Immature natural killer cell (primary cell): ENCODE data around the gene NFIA. TPM values are rescaled to one million over a fixed set of nuclear protein-coding genes. Genes with fewer than 3 reads are reported as not detected.

Experiments used
- DNase-seq, 3 donors: peaks; one replicate each; pipeline ENCODE4 v3.0.0; 2022; ENCODE audit warnings: mixed read lengths in 1 of 3
- H3K27ac Mint-ChIP-seq, 6 donors: one replicate each; pipeline ENCODE4 v1.8.0; 2020; ENCODE audit warnings: mixed read lengths in 6 of 6, mild to moderate bottlenecking in 5 of 6, inconsistent platforms in 4 of 6, moderate library complexity in 3 of 6
- H3K27me3 Mint-ChIP-seq, 3 donors: one replicate each; pipeline ENCODE4 v1.8.0; 2020 to 2021; ENCODE audit warnings: low read depth in 3 of 3, mild to moderate bottlenecking in 3 of 3, mixed read lengths in 3 of 3, moderate library complexity in 3 of 3, inconsistent platforms in 1 of 3
- H3K36me3 Mint-ChIP-seq, 3 donors: one replicate each; pipeline ENCODE4 v1.8.0; 2020; ENCODE audit warnings: mixed read lengths in 3 of 3, inconsistent platforms in 2 of 3, mild to moderate bottlenecking in 2 of 3
- H3K4me1 Mint-ChIP-seq, 2 donors: one replicate each; pipeline ENCODE4 v1.8.0; 2020; ENCODE audit warnings: inconsistent platforms in 2 of 2, mild to moderate bottlenecking in 2 of 2, mixed read lengths in 2 of 2, moderate library complexity in 1 of 2
- H3K4me3 Mint-ChIP-seq, 5 donors: one replicate each; pipeline ENCODE4 v1.8.0; 2020; ENCODE audit warnings: mild to moderate bottlenecking in 5 of 5, mixed read lengths in 5 of 5, inconsistent platforms in 3 of 5, moderate library complexity in 3 of 5
- H3K9me3 Mint-ChIP-seq, 6 donors: one replicate each; pipeline ENCODE4 v1.8.0; 2020; ENCODE audit warnings: mild to moderate bottlenecking in 6 of 6, mixed read lengths in 6 of 6, inconsistent platforms in 4 of 6, moderate library complexity in 3 of 6
- polyA plus RNA-seq, 3 donors: library from polyadenylated mRNA; unstranded; fragments of 300-500 nt; fragmentation: Illumina TruSeq; gene quantifications; one replicate each; pipeline ENCODE4 v1.2.3, GENCODE V29; 2021

The NFIA gene
- polyA plus RNA-seq, 3 donors from 2014 or later: 1.7 to 11.5 (median 3.9) TPM

DNA sequence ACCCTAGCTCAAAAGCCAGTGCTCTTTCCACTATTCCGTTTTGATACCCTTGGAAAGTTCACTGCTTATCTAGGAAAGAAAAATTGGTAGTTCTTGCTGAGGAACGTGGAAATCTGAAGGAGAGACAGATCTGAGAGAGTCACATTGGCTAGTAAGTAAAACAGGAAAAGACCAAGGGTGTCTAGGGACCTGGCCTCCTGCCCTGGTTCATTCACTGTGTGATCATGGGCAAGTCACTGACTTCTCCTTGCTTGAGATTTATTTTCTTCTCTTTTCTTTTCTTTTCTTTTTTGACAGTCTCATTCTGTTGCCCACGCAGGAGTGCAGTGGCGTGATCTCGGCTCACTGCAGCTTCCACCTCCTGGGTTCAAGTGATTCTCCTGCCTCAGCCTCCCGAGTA, 90.8 kb downstream of the NFIA start:
- Mint-ChIP-seq H3K4me1 (no peaks in the 10 kb centered on the region), H3K27me3 (peaks cover 2 to 14% (median 7%) of the 10 kb centered on the region in 3 donors), H3K4me3 (no peak overlapping the region), H3K27ac (no peak overlapping the region), H3K36me3 (peaks cover 0 to 4% (median 0%) of the 10 kb centered on the region in 3 donors), H3K9me3 (no peaks in the 10 kb centered on the region)
- DNase-seq: no peak

DNA sequence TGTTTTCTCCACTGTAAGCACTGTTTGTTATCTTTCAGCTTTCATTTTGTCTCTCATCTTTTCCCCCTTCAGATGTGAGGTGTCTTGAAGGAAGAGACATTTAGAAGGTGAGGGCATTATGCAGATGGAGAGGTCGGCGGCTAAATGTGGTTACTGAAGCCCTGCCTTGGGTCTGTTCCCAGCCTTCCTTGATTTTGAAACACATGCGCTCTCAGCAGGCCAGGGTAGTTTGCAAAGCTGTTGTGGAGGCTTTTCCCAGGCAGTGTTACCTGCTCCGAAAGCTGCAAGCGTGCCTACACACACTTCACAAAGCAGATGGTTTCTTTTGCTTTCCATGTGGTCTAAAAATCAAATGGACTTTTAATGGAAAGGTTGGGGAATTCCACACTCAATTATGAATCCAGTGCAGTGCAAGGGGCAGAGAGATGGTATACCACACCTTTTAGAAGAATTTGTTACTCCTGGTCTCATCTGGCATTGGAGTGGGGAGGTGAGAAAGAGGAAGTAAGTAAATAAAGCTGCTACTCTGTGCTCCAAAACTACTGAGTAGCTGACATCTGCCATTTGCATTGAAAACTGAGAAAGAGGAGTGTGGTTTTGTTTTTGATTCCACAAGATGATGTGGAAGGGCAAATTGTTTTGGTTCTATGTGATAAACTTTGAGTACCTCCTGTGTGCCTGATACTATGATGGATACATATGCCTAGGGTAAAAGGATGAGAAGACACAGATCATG, 91.9 kb downstream of the NFIA start:
- Mint-ChIP-seq H3K4me3 (no peak overlapping the region), H3K4me1 (no peaks in the 10 kb centered on the region), H3K27ac (no peak overlapping the region), H3K9me3 (no peaks in the 10 kb centered on the region), H3K36me3 (peaks cover 0 to 4% (median 0%) of the 10 kb centered on the region in 3 donors), H3K27me3 (peaks cover 2 to 18% (median 9%) of the 10 kb centered on the region in 3 donors)
- DNase-seq: no peak

DNA sequence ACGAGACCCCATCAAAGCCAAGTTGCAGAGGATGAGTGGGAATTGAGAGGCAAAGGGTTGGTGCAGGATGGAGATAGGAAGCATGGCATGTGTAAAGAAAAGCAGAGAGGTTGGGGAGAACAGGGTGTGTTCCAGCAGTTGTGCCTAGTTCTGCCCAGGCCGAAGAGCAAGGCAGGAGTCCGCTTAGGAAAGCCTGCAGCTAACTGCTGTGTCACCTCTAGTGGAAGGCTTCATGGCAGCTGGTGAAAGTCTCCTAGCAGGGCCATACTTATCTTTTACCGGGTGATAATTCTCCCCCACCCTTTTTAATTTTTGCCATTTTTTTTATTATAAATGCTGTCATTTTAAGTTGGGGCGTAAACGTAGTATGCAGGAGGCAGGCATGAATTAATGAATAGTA, 93.6 kb downstream of the NFIA start:
- no peak for DNase-seq
- Mint-ChIP-seq H3K36me3 (peaks cover 0 to 4% (median 0%) of the 10 kb centered on the region in 3 donors), H3K9me3 (no peaks in the 10 kb centered on the region), H3K4me3 (no peak overlapping the region), H3K4me1 (no peaks in the 10 kb centered on the region), H3K27me3 (peaks cover 2 to 18% (median 9%) of the 10 kb centered on the region in 3 donors), H3K27ac (no peak overlapping the region)

DNA sequence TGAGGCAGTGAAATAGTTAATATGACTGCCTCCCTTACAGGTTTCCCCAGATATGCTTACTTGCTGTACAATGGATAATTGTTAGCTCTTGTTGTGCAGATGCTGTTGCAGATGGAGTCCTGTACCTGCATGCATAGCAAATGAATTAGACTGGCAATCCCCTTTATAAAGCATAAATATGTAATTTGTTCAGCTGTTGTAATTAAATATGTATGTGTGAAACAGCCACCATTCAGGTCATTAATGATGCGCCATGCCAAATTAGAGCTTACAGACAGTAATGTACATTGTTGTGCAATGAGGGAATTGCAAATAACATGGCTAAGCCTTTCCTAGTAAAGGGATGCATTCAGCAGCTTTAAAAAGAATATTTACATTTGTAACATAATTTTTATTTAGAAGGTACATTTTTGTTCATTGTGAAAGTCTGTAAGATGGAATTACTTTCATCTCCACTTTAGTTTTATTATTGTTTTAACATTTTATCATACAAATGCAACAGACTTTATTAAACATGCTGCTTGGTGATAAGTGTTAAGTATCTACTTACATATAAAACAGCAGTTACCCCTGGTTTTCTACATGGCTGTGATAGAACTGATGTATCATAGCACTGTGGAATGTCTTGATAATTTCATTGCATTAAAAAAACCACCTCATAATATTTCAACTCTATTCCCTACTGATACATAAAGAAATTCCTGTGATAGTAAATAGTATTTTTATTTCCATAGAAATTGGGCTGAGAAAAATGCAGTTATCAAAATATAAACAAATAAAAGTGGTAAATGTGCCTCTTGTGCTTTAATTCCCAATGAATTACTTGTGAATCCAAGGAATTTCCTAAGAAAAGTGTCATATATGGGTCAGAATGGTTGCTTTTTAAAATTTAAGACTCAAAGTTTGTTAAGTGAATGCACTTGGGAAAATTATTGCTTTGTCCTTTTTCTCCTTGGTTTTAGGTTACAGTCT, 99.0 kb downstream of the NFIA start:
- Mint-ChIP-seq H3K4me1 (no peaks in the 10 kb centered on the region), H3K4me3 (no peak overlapping the region), H3K27ac (no peak overlapping the region), H3K27me3 (peaks cover 2 to 7% (median 5%) of the 10 kb centered on the region in 3 donors), H3K36me3 (no peaks in the 10 kb centered on the region), H3K9me3 (no peaks in the 10 kb centered on the region)
- no peak for DNase-seq

DNA sequence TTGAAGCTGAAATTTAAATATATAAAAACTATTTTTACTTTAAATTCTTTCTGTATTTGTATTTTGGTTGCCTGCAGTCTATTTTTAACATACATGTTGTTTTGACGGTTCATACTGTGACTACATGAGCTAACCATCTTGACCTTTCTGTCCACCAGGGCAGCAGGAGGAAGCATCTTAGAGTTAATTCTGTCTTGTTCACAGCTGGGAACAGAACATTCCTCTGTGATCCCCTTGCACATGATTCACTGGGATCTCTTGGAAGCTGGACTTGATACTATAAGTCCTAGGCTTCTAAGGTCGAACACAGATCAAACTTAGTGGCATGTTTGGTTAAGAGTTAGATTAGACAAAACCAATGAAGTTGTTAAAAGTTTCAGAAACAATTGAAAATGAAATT, 99.7 kb downstream of the NFIA start:
- Mint-ChIP-seq H3K27ac (no peak overlapping the region), H3K4me1 (no peaks in the 10 kb centered on the region), H3K9me3 (no peaks in the 10 kb centered on the region), H3K27me3 (peaks cover 2 to 7% (median 6%) of the 10 kb centered on the region in 3 donors), H3K36me3 (no peaks in the 10 kb centered on the region), H3K4me3 (no peak overlapping the region)
- DNase-seq: no peak

DNA sequence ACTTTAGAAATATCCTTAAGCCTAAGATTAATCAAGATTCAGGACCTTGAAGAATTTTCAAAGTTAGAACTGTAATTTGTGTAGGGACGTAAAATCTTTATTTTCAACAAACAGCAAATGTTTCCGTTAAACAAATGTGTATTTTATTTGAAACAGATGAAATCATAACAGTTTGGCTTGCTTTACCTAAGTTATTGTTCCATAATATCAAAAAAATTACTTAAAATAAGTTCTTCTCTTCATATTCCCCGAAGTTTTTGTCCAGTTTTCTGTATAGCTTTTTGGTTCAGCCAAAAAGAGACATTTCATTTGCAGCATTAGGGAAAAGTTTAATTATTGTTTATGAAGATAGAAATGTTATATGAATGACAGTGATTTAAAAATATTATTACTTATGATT, 100.1 kb downstream of the NFIA start:
- H3K9me3 Mint-ChIP-seq: no peaks in the 10 kb centered on the region
- no peaks in the 10 kb centered on the region for H3K36me3 Mint-ChIP-seq
- no peak overlapping the region for H3K4me3 Mint-ChIP-seq
- no peaks in the 10 kb centered on the region for H3K4me1 Mint-ChIP-seq
- H3K27ac Mint-ChIP-seq: no peak overlapping the region
- H3K27me3 Mint-ChIP-seq: peaks cover 2 to 10% (median 9%) of the 10 kb centered on the region in 3 donors
- no peak for DNase-seq

DNA sequence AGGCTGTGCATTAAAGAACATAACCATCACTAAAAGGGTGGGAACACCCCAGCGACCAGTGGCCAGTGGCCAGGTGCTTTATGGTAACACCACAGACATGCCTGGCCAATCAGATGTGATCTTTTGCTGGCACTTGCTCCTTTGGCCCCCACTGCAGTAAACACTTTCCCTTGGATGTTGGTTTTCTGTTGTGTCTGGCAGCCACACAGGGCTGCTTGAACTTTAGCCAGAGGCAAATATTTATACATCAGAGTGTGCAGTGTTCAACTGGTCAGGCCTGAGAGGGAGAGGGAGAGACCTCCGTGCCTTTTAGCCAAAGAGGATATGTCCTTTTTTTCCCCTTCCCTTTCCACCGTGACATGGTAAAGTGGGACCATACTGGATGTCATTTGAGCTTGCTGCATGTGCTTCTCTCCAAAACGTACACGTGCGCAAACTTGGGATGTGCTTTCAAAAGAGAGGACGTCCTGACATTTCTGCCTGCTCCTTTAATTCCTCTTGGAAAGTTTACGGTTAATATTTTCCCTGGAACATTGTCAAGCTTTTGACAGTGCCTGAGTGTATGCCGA, 101.2 kb downstream of the NFIA start:
- Mint-ChIP-seq H3K27me3 (peaks cover 2 to 9% (median 6%) of the 10 kb centered on the region in 3 donors), H3K4me1 (no peaks in the 10 kb centered on the region), H3K27ac (no peak overlapping the region), H3K9me3 (no peaks in the 10 kb centered on the region), H3K4me3 (no peak overlapping the region), H3K36me3 (no peaks in the 10 kb centered on the region)
- DNase-seq: no peak

DNA sequence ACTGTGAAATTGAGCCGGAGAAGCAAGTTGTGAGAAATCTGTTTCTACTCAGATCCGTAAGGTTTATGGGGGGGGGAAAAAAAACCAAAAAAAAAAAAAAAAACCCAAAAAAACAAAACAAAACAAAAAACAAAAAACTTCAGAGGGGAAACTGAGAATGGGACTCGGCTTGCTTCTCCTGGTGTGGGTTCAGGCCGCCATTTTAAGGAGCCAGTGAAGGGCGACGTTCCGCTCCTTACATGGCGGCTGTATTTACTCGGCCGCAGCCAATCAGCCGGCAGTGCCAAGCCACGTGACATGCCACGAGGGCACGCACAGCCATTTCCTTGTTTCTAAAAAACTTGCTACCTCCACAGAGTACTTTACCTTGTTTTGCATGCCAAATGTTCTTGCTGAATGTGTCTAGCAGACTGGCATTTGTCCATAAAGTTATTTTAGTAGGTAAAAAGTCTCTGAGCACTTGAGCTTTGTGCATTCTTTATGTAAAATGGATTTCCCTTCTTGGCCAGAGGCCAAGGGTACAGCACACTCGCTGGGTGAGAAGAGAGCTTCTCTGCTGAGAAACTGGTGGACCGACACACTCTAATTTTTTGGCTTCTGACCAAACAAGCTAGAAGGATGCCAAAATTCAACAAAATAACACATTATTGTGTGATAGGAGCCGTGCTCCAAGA, 101.8 kb downstream of the NFIA start:
- Mint-ChIP-seq H3K27ac (no peak overlapping the region), H3K9me3 (no peaks in the 10 kb centered on the region), H3K27me3 (peaks cover 4 to 9% (median 4%) of the 10 kb centered on the region in 3 donors), H3K4me3 (no peak overlapping the region), H3K36me3 (no peaks in the 10 kb centered on the region), H3K4me1 (no peaks in the 10 kb centered on the region)
- DNase-seq: no peak

DNA sequence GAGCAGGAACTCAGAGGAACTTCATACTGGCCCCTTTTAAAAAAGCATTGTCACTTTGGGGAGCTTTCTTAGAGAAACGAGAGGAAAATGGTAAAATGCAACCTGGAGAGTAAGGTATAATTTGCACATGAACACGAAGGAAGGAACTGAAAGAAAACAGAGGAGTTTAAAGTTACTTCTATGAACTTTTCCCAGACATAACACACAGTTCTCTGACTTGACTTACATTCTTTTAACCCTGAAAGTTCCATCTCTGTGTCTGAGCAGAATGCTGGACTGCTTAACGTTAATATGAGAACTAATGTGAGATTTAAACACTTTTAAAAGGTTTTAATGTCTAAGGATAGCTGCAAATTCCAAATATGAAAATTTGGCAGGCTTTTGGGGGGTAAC, 102.3 kb downstream of the NFIA start:
- H3K27ac Mint-ChIP-seq: no peak overlapping the region

DNA sequence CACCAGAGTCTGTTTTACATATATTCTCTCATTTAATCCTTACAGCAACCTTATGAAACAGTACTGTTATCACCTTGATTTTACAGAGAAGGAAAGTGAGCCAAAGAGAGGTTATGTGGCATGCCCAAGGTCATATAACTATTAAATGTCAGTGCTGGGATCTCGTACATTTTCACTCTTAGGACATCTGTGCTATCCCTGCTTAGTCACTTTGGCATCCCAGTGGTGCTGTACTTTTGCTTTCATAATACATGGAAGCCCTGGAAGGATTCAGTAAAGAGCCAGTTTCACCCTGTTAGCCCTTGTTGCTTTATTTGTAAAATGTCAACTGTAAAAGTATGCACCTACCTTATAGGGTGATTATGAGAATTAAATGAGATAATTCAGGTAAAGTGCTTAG, 104.4 kb downstream of the NFIA start:
- Mint-ChIP-seq H3K4me1 (no peaks in the 10 kb centered on the region), H3K9me3 (no peaks in the 10 kb centered on the region)

More for the DNA sequence above, 102.3 kb downstream of the NFIA start:
- no peaks in the 10 kb centered on the region for H3K4me1 Mint-ChIP-seq
- H3K36me3 Mint-ChIP-seq: no peaks in the 10 kb centered on the region
- no peak overlapping the region for H3K4me3 Mint-ChIP-seq
- H3K27me3 Mint-ChIP-seq: peaks cover 3 to 9% (median 4%) of the 10 kb centered on the region in 3 donors
- no peaks in the 10 kb centered on the region for H3K9me3 Mint-ChIP-seq
- no peak for DNase-seq

DNA sequence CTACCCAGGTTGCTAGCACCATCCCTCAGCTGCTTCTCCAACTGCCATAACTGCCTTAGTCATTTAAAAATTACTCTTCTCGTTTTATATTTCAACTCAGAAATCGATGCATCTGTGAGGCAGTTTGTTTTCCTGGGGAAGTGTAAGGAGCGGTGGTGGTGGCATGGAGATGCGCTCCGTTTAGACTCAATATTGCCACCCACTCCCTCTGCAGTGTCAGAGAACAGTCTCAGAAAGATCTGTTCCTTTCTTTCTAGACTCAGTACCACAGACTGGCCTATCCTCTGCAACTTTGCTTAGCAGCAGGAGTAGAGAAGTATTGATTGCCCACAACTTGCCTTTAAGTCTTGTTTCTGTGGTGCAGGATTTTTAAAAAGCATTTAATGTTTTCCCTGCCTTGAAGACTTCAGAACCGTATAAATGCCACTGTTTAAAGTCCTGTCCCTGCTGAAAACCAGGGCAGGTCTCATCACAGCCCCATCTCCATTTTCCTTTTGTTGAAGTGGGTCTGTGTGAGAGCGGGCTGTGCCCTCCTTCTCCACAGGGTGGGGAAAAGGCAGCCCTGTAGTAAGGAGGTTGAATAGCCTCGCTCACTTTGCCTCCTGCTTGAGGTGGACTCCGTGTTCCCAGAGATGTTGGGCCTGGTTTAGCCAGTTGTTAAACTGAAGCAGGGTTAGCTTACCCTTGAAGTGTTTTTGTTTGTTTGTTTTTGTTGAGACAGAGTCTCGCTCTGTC, 105.2 kb downstream of the NFIA start:
- Mint-ChIP-seq H3K4me1 (no peaks in the 10 kb centered on the region), H3K36me3 (no peaks in the 10 kb centered on the region), H3K9me3 (no peaks in the 10 kb centered on the region), H3K27me3 (peaks cover 3 to 9% (median 6%) of the 10 kb centered on the region in 3 donors), H3K4me3 (no peak overlapping the region), H3K27ac (no peak overlapping the region)
- no peak for DNase-seq

More for the DNA sequence above, 104.4 kb downstream of the NFIA start:
- no peak for DNase-seq
- no peaks in the 10 kb centered on the region for H3K36me3 Mint-ChIP-seq
- H3K27me3 Mint-ChIP-seq: peaks cover 3 to 9% (median 6%) of the 10 kb centered on the region in 3 donors
- H3K4me3 Mint-ChIP-seq: no peak overlapping the region
- H3K27ac Mint-ChIP-seq: no peak overlapping the region

DNA sequence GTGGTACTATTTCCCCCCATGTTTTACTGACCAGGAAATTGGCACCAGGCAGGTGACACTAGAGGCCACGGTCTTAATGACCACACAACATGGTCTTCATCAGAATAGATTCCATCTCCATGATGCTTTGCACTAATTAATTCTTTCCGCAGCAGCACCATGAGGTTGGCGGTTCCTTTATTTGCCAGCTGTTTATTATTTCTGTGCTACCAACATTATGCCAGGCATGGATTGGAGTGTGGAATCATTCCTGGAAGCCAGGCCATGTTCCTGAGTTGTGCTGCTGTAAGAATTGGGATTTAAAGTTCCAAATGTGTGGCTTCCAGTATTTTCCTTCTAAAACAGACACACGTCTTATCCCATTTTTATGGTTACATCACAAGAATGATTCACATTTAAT, 107.8 kb downstream of the NFIA start:
- Mint-ChIP-seq H3K4me3 (no peak overlapping the region), H3K9me3 (no peaks in the 10 kb centered on the region)

More for the DNA sequence above, 107.8 kb downstream of the NFIA start:
- no peak for DNase-seq
- H3K36me3 Mint-ChIP-seq: no peaks in the 10 kb centered on the region
- H3K27me3 Mint-ChIP-seq: peaks cover 3 to 8% (median 6%) of the 10 kb centered on the region in 3 donors
- H3K4me1 Mint-ChIP-seq: no peaks in the 10 kb centered on the region
- H3K27ac Mint-ChIP-seq: no peak overlapping the region
